ENCODE data around the gene MON1A.

- no peak for TF ChIP-seq TARDBP (IDR thresholded peaks at IDR 0.05; ENCODE audit: borderline replicate concordance)
- no peak for TF ChIP-seq EP300 (IDR thresholded peaks at IDR 0.05; ENCODE audit: borderline replicate concordance in 1 of 2, control insufficient read depth in 1 of 2, low read depth in 2 of 2, low read length in 2 of 2)
- no peak for TF ChIP-seq MLLT1 (IDR thresholded peaks at IDR 0.05)
- TF ChIP-seq DPF2 (IDR thresholded peaks at IDR 0.05), result no peak
- no peak for TF ChIP-seq BHLHE40 (IDR thresholded peaks at IDR 0.05; ENCODE audit: borderline replicate concordance in 1 of 2, low read depth in 2 of 2, low read length in 1 of 2)
Observed at GRCh38 chr3:49868862-49869466, 60.6 kb downstream of the MON1A start.
